Ishikawa (cell line): ENCODE measurements around the gene CIBAR2.

Experiments used
- CEBPB ChIP-seq: IDR thresholded peaks from 2 replicates; pipeline ENCODE4 v1.6.1; 2012
- CREB1 ChIP-seq: IDR thresholded peaks from 2 replicates; pipeline ENCODE4 v1.6.1; 2012; ENCODE audit warnings: low read depth
- EGR1 ChIP-seq: IDR thresholded peaks from 2 replicates; pipeline ENCODE4 v1.6.1; 2012
- FOXM1 ChIP-seq: IDR thresholded peaks from 2 replicates; pipeline ENCODE4 v1.6.1; 2012; ENCODE audit warnings: low read depth, borderline replicate concordance
- MAX ChIP-seq: IDR thresholded peaks from 2 replicates; pipeline ENCODE4 v1.6.1; 2012
- REST ChIP-seq: IDR thresholded peaks from 2 replicates; pipeline ENCODE4 v1.6.1; 2012; ENCODE audit warnings: low read depth, mild to moderate bottlenecking
- TAF1 ChIP-seq: IDR thresholded peaks from 2 replicates; pipeline ENCODE4 v1.6.1; 2012; ENCODE audit warnings: low read depth, mild to moderate bottlenecking
- TEAD4 ChIP-seq: IDR thresholded peaks from 2 replicates; pipeline ENCODE4 v1.6.1; 2012
- ZBTB7A ChIP-seq: IDR thresholded peaks from 2 replicates; pipeline ENCODE4 v1.6.1; 2012; ENCODE audit warnings: low read depth

GRCh38 chr16:85075236-85075924 lies 36.9 kb downstream of the CIBAR2 start:
- no peak for TF ChIP-seq TAF1
- TF ChIP-seq EGR1: no peak
- TF ChIP-seq ZBTB7A: no peak
- TF ChIP-seq MAX: no peak
- TF ChIP-seq CREB1: no peak
- TF ChIP-seq REST: no peak
- no peak for TF ChIP-seq FOXM1
- TF ChIP-seq CEBPB: no peak
- TF ChIP-seq TEAD4: no peak
